ENCODE measurements around the gene CLTC.
A peak's percentile ranks its signal among the peaks of the same experiment; 100 is the strongest.

Gene CLTC

GRCh38 chr17:59688008-59688407, 68.3 kb downstream of the CLTC start:
- DNase-seq: no peak

GRCh38 chr17:59688496-59688895, 68.8 kb downstream of the CLTC start:
- no peak for DNase-seq

GRCh38 chr17:59693582-59693981, 73.9 kb downstream of the CLTC start:
- no peak for DNase-seq

- DNase-seq: no peak
Observed at GRCh38 chr17:59694344-59694743, 74.6 kb downstream of the CLTC start.

- no peak for DNase-seq
Observed at GRCh38 chr17:59695945-59696681, 76.4 kb downstream of the CLTC start.

- no peak for DNase-seq
Observed at GRCh38 chr17:59696682-59697277, 77.1 kb downstream of the CLTC start.

- DNase-seq: no peak
Observed at GRCh38 chr17:59698143-59698542, 78.4 kb downstream of the CLTC start.

- no peak for DNase-seq
Observed at GRCh38 chr17:59699218-59699617, 79.5 kb downstream of the CLTC start.

- DNase-seq: no peak
Observed at GRCh38 chr17:59699786-59700185, 80.1 kb downstream of the CLTC start.

- DNase-seq: no peak
Observed at GRCh38 chr17:59702304-59702703, 82.6 kb downstream of the CLTC start.

GRCh38 chr17:59707149-59707970, 87.7 kb downstream of the CLTC start, which contains the start of the genes PTRH2 and VMP1:
PTRH2 (minus strand) TSS chr17:59707430; CDS start chr17:59697978, 9,452 bp downstream.
VMP1 (plus strand) TSS chr17:59707654; CDS start chr17:59731447, 23,793 bp downstream.
- DNase-seq: peak; percentile 94

GRCh38 chr17:59707971-59708430, 88.3 kb downstream of the CLTC start:
- no peak for DNase-seq

GRCh38 chr17:59711936-59712335, 92.2 kb downstream of the CLTC start:
- DNase-seq: no peak

GRCh38 chr17:59712862-59713261, 93.2 kb downstream of the CLTC start:
- DNase-seq: no peak

- DNase-seq: no peak
Observed at GRCh38 chr17:59714255-59714654, 94.6 kb downstream of the CLTC start.

- DNase-seq: no peak
Observed at GRCh38 chr17:59716427-59716826, 96.7 kb downstream of the CLTC start.

GRCh38 chr17:59719526-59719925, 99.8 kb downstream of the CLTC start:
- no peak for DNase-seq

- DNase-seq: no peak
Observed at GRCh38 chr17:59722623-59723022, 102.9 kb downstream of the CLTC start.

GRCh38 chr17:59723041-59723440, 103.3 kb downstream of the CLTC start:
- no peak for DNase-seq

- DNase-seq: no peak
Observed at GRCh38 chr17:59723607-59724006, 103.9 kb downstream of the CLTC start.

GRCh38 chr17:59725691-59726090, 106.0 kb downstream of the CLTC start:
- DNase-seq: no peak

- DNase-seq: no peak
Observed at GRCh38 chr17:59727817-59728533, 108.3 kb downstream of the CLTC start.
